Gastrocnemius medialis (tissue), 4 donors: Measurements from ENCODE around the gene DDX56.

Source experiments
- CTCF ChIP-seq, 5 experiments: fragments of 450-650 bp in 3 of 5; fragments of 200-600 bp in 2 of 5; sonication (generic) in 2 of 5; IDR thresholded peaks in 4 of 5; conservative IDR thresholded peaks in 1 of 5; 1 replicate in 4 of 5; 2 replicates in 1 of 5; pipeline ENCODE4 v1.5.1; 2016 to 2019; ENCODE audit warnings: antibody characterized with exemption in 5 of 5, mild to moderate bottlenecking in 3 of 5, moderate library complexity in 3 of 5
- POLR2A ChIP-seq, 2 donors: fragments of 450-650 bp; IDR thresholded peaks; one replicate each; pipeline ENCODE4 v1.6.1; 2017; ENCODE audit warnings: antibody characterized with exemption in 2 of 2, mild to moderate bottlenecking in 2 of 2, moderate library complexity in 2 of 2

DNA sequence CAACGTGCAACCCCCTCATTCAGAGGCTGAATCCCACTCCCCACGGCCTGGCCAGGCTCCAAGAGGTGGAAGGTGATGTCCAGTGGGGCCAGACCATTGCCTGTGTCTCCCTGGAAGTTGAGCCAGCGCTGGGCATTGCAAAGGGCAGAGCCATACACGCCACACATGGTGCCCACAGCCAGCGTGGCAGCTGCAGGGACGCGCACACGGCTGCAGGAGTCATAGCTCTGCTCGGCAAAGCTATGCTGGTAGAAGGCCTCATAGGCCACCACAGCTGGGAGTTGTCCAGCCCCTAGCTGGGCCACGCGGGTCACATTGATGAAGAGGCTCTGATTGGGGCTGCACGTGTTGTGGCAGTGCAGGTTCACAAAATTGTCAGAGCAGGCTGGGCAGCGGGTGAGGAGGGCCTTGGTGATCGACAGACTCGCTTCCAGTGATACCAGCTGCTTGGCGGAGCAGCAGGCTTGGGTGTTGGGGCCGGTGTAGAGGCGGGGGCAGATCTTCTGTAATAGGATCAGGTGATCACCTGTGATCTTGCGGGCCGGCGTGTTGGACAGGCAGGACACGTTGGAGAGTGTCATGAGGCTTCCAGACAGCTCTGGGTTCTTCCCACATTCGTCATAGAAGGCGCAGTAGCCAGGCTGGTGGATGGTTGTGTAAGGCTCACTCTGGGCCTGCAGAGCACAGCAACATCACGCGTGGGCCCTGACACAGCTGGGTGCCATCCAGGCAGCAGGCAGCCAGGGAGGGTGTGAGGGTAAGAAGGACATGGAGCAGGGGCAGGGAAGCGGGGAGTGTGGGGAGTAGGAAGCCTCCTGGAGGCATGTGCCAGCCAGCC lies 33.8 kb downstream of the DDX56 start:
- no peak for TF ChIP-seq CTCF (IDR thresholded peaks at IDR 0.05 in 4 of 5, conservative IDR thresholded peaks at IDR 0.05 in 1 of 5)
- TF ChIP-seq POLR2A (IDR thresholded peaks at IDR 0.05) = no peak
